Tibial nerve (tissue), 4 donors: ENCODE data around the gene CTNNA2.

Experiments used
- CTCF ChIP-seq, 5 experiments: fragments of 200-600 bp in 3 of 5; fragments of 450-650 bp in 2 of 5; sonication (generic) in 3 of 5; IDR thresholded peaks; one replicate each; pipeline ENCODE4 v1.5.1; 2016 to 2019; ENCODE audit warnings: antibody characterized with exemption in 5 of 5, mild to moderate bottlenecking in 3 of 5, moderate library complexity in 2 of 5
- EP300 ChIP-seq, 2 donors: sonication (generic); formaldehyde crosslinking; IDR thresholded peaks; one replicate each; pipeline ENCODE4 v1.6.1; 2017; ENCODE audit warnings: antibody characterized with exemption in 2 of 2, mild to moderate bottlenecking in 1 of 2
- POLR2A ChIP-seq, 2 donors: fragments of 450-650 bp; IDR thresholded peaks; one replicate each; pipeline ENCODE4 v1.6.1; 2017; ENCODE audit warnings: antibody characterized with exemption in 2 of 2, mild to moderate bottlenecking in 2 of 2, moderate library complexity in 2 of 2

GRCh38 chr2:79994161-79994560 lies 481.3 kb downstream of the CTNNA2 start:
- TF ChIP-seq CTCF (IDR thresholded peaks at IDR 0.05) (no peak), POLR2A (IDR thresholded peaks at IDR 0.05) (no peak), EP300 (IDR thresholded peaks at IDR 0.05) (no peak)
